HEK293T (cell line): ENCODE results near the gene ZHX3.

Source experiments
- CTBP1 ChIP-seq: fragments of 450-650 bp; IDR thresholded peaks from 2 replicates; pipeline ENCODE4 v1.6.1; 2016; ENCODE audit warnings: borderline replicate concordance
- ELF4 ChIP-seq: fragments of 450-650 bp; IDR thresholded peaks from 2 replicates; pipeline ENCODE4 v1.6.1; 2017; ENCODE audit warnings: antibody characterized with exemption
- FOXA1 ChIP-seq: fragments of 450-650 bp; IDR thresholded peaks from 2 replicates; pipeline ENCODE4 v1.6.1; 2016; ENCODE audit warnings: mild to moderate bottlenecking
- FOXK2 ChIP-seq: fragments of 450-650 bp; IDR thresholded peaks from 2 replicates; pipeline ENCODE4 v1.6.1; 2016; ENCODE audit warnings: mild to moderate bottlenecking
- FOXM1 ChIP-seq: fragments of 450-650 bp; IDR thresholded peaks from 2 replicates; pipeline ENCODE4 v1.6.1; 2017; ENCODE audit warnings: mild to moderate bottlenecking, borderline replicate concordance
- PKNOX1 ChIP-seq: fragments of 450-650 bp; IDR thresholded peaks from 2 replicates; pipeline ENCODE4 v1.6.1; 2016
- SP1 ChIP-seq: fragments of 450-650 bp; IDR thresholded peaks from 2 replicates; pipeline ENCODE4 v1.6.1; 2017
- SUZ12 ChIP-seq: fragments of 450-650 bp; IDR thresholded peaks from 2 replicates; pipeline ENCODE4 v1.6.1; 2016; ENCODE audit warnings: mild to moderate bottlenecking
- TARDBP ChIP-seq: fragments of 450-650 bp; IDR thresholded peaks from 2 replicates; pipeline ENCODE4 v1.6.1; 2016

GRCh38 chr20:41201760-41202159, 115.8 kb downstream of the ZHX3 start:
- TF ChIP-seq FOXM1 (no peak), FOXA1 (no peak), FOXK2 (no peak), TARDBP (no peak), PKNOX1 (no peak), SP1 (no peak), SUZ12 (no peak), CTBP1 (no peak), ELF4 (no peak)
